GM21619 (cell line): ENCODE measurements around the gene PYURF.

Experiments used
- ATAC-seq: cut with Tn5 transposase; IDR thresholded peaks from one replicate; pipeline ENCODE4 v1.9.1; 2021; ENCODE audit not compliant: unreplicated experiment

PYURF gene

GRCh38 chr4:88514557-88515511 lies 8.7 kb downstream of the PYURF start:
- no peak for ATAC-seq

- no peak for ATAC-seq
Observed at GRCh38 chr4:88511236-88511635, 12.3 kb downstream of the PYURF start.

GRCh38 chr4:88503344-88503743 lies 20.2 kb downstream of the PYURF start:
- no peak for ATAC-seq

GRCh38 chr4:88497859-88498409 lies 25.6 kb downstream of the PYURF start:
- no peak for ATAC-seq

GRCh38 chr4:88489100-88489761 lies 34.3 kb downstream of the PYURF start:
- no peak for ATAC-seq

- ATAC-seq: no peak
Observed at GRCh38 chr4:88481537-88481936, 42.0 kb downstream of the PYURF start.

GRCh38 chr4:88478247-88478646 lies 45.3 kb downstream of the PYURF start:
- no peak for ATAC-seq

GRCh38 chr4:88477229-88477860 lies 46.2 kb downstream of the PYURF start:
- no peak for ATAC-seq
